ENCODE results near the gene FHL3. TPM values are rescaled to one million over a fixed set of nuclear protein-coding genes. Genes with fewer than 3 reads are reported as not detected.

Gene FHL3
- total RNA-seq, 1 experiment from 2014 or later: 11.8 TPM

GRCh38 chr1:37949524-37950152 lies 55.7 kb downstream of the FHL3 start:
- H3K4me1 ChIP-seq: peaks cover 5% of the 10 kb centered on the region; the same call in 1 of the 2 replicates
- Mint-ChIP-seq H3K27me3 (ENCODE audit: insufficient read depth, unreplicated experiment) (no peaks in the 10 kb centered on the region), H3K9me3 (ENCODE audit: unreplicated experiment) (no peaks in the 10 kb centered on the region), H3K27ac (ENCODE audit: unreplicated experiment) (no peak overlapping the region), H3K4me3 (ENCODE audit: unreplicated experiment) (no peak overlapping the region), H3K4me1 (ENCODE audit: low read depth, unreplicated experiment) (no peaks in the 10 kb centered on the region), H3K36me3 (ENCODE audit: insufficient read depth, unreplicated experiment) (no peaks in the 10 kb centered on the region)
- no peak overlapping the region for H3K4me3 ChIP-seq (ENCODE audit: low read depth, low read length)
- intact Hi-C loops (cut with micrococcal nuclease; ENCODE audit: unreplicated experiment): no loop called here
- no peaks in the 10 kb centered on the region for H3K27me3 ChIP-seq (replicated peaks; ENCODE audit: control insufficient read depth, insufficient read depth, low read length)
- H3K36me3 ChIP-seq (ENCODE audit: control insufficient read depth, insufficient read depth, low read length): no peaks in the 10 kb centered on the region
- DNase-seq: no peak
- ChIA-PET POLR2A (interaction anchor here (0.6 kb wide), 1 partner anchor 1486 kb away, joined by 5 read pairs; the partner anchor contains the start of gene MRPS15), CTCF (interaction anchor here (0.7 kb wide), 1 partner anchor 27 kb away, joined by 3 read pairs; no protein-coding TSS in a partner anchor)
- no peak for TF ChIP-seq CTCF (IDR thresholded peaks at IDR 0.05; ENCODE audit: insufficient read depth in 1 of 2, low read depth in 1 of 2, low read length in 1 of 2, severe bottlenecking in 1 of 2, unreplicated experiment in 1 of 2)
- BruUV-seq (replicated peaks): no TSS peak
- no peaks in the 10 kb centered on the region for H3K9me3 ChIP-seq

- peaks cover 5% of the 10 kb centered on the region; the same call in 1 of the 2 replicates for H3K4me1 ChIP-seq
- Mint-ChIP-seq H3K27ac (ENCODE audit: unreplicated experiment) (no peak overlapping the region), H3K4me1 (ENCODE audit: low read depth, unreplicated experiment) (no peaks in the 10 kb centered on the region), H3K27me3 (ENCODE audit: insufficient read depth, unreplicated experiment) (no peaks in the 10 kb centered on the region), H3K4me3 (ENCODE audit: unreplicated experiment) (no peak overlapping the region), H3K36me3 (ENCODE audit: insufficient read depth, unreplicated experiment) (no peaks in the 10 kb centered on the region), H3K9me3 (ENCODE audit: unreplicated experiment) (no peaks in the 10 kb centered on the region)
- H3K27me3 ChIP-seq (replicated peaks; ENCODE audit: control insufficient read depth, insufficient read depth, low read length): no peaks in the 10 kb centered on the region
- H3K9me3 ChIP-seq: no peaks in the 10 kb centered on the region
- POLR2A ChIA-PET: interaction anchor here (0.6 kb wide), 1 partner anchor 1485 kb away, joined by 5 read pairs; the partner anchor contains the start of gene MRPS15
- DNase-seq: no peak
- no peak overlapping the region for H3K4me3 ChIP-seq (ENCODE audit: low read depth, low read length)
- no peaks in the 10 kb centered on the region for H3K36me3 ChIP-seq (ENCODE audit: control insufficient read depth, insufficient read depth, low read length)
- no TSS peak for BruUV-seq (replicated peaks)
- intact Hi-C loops (cut with micrococcal nuclease; ENCODE audit: unreplicated experiment): no loop called here
- TF ChIP-seq CTCF (IDR thresholded peaks at IDR 0.05; ENCODE audit: insufficient read depth in 1 of 2, low read depth in 1 of 2, low read length in 1 of 2, severe bottlenecking in 1 of 2, unreplicated experiment in 1 of 2): no peak
- CTCF ChIA-PET: no interaction called here
Measured at GRCh38 chr1:37948841-37949240, 56.5 kb downstream of the FHL3 start.

- POLR2A ChIA-PET: no interaction called here
- Histone ChIP-seq H3K27me3 (replicated peaks; ENCODE audit: control insufficient read depth, insufficient read depth, low read length) (no peaks in the 10 kb centered on the region), H3K4me1 (peaks cover 5% of the 10 kb centered on the region; the same call in 1 of the 2 replicates), H3K36me3 (ENCODE audit: control insufficient read depth, insufficient read depth, low read length) (no peaks in the 10 kb centered on the region), H3K9me3 (no peaks in the 10 kb centered on the region), H3K4me3 (ENCODE audit: low read depth, low read length) (no peak overlapping the region)
- Mint-ChIP-seq H3K9me3 (ENCODE audit: unreplicated experiment) (no peaks in the 10 kb centered on the region), H3K4me3 (ENCODE audit: unreplicated experiment) (no peak overlapping the region), H3K4me1 (ENCODE audit: low read depth, unreplicated experiment) (no peaks in the 10 kb centered on the region), H3K27ac (ENCODE audit: unreplicated experiment) (no peak overlapping the region), H3K27me3 (ENCODE audit: insufficient read depth, unreplicated experiment) (no peaks in the 10 kb centered on the region), H3K36me3 (ENCODE audit: insufficient read depth, unreplicated experiment) (peaks cover 2% of the 10 kb centered on the region)
- TF ChIP-seq CTCF (IDR thresholded peaks at IDR 0.05; ENCODE audit: insufficient read depth in 1 of 2, low read depth in 1 of 2, low read length in 1 of 2, severe bottlenecking in 1 of 2, unreplicated experiment in 1 of 2): no peak
- DNase-seq: no peak
- CTCF ChIA-PET: no interaction called here
- no TSS peak for BruUV-seq (replicated peaks)
- intact Hi-C loops (cut with micrococcal nuclease; ENCODE audit: unreplicated experiment): no loop called here
Measured at GRCh38 chr1:37948166-37948565, 57.1 kb downstream of the FHL3 start.
